Right forelimb (tissue), 1 donor: ENCODE data around the gene WNT6.
A peak's percentile ranks its signal among the peaks of the same experiment; 100 is the strongest.

Experiments
- DNase-seq: peaks from one replicate; pipeline ENCODE4 v3.0.0-alpha.2; 2018

WNT6 gene

GRCh38 chr2:218858671-218859555 lies 692 bp upstream of the WNT6 start:
- no peak for DNase-seq

DNA sequence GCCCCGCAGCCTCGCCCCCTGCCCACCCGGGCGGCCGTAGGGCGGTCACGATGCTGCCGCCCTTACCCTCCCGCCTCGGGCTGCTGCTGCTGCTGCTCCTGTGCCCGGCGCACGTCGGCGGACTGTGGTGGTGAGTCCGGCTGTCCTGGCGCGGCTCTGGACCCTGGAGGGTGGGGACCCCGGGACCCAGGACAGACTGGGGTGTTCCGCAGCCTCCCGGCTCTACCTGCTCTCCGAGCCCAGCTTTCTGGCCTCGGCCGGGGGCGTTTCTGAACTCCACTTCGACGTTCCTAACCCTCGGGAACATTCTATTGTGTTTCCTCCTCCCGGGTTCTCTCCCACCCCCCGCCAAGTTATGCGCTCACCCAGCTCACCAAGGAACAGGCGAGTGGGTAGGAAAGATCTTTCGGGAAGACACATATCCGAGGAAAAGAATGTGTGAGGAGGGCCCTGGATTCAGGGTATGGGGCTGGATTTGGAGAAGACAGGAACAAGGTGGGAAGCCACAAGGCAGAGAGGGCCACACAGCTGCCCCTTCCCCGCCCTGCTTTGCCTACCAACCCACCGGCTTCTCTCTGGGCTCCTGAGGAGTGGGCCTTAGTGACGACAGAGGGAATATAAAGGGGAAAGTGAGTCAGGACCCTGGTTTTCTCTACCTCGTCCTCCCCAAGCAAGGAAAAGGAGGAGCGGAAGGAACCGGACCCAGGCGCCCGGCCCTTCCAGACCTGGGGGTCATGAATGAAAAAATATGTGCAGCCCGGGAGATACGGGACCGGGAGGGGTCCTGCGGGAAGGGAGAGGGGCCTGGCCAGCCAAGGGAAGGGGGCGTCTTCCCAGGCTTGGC lies 605 bp downstream of the WNT6 start:
- DNase-seq: no peak

DNA sequence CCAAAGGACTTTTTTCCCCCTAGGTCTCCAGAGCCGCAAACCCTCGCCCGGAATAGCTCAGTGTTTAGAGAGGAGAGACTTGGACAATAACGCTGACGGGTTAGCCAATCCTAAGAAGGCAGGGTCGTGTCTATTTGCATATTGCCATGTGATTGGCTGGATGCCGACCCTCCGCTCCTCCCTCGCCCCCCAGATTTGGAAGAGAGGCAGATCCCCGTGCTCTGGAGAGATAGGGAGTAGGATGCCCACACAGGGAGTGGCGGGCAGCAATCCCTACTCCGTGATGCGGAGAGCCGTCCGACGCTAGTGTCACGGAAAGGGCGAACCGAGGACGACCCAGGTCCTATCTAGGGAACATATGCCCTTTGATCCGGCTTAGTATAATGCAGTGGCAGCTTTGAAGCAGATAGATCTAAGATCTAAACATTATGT lies 1.4 kb downstream of the WNT6 start:
- DNase-seq: peak; percentile 77

GRCh38 chr2:218861645-218862318 lies 2.2 kb downstream of the WNT6 start:
- no peak for DNase-seq

DNA sequence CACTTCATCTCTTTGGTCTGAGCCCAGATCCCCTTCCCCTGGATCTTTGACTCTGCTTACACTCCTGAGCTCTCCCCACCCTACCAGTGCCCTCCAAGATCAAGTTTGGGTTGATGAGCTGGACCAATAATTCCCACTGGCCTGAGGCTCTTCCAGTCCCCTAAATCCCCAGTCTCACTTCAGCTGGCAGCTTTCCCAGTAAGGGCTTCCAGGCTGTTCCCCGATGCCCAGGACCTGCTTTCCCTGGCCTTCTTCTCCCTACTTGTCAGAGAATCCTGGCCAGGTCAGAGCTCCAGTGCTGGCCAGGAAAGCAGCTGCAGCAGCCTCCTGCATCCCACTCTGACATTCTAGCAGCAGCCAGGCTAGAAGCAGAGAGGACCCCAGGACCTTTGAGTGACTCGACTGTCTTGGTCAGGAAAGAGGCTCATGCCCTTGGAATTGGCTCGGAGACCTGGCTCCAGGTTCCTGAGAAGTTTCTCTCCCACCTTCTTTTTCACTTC lies 3.5 kb downstream of the WNT6 start:
- no peak for DNase-seq

DNA sequence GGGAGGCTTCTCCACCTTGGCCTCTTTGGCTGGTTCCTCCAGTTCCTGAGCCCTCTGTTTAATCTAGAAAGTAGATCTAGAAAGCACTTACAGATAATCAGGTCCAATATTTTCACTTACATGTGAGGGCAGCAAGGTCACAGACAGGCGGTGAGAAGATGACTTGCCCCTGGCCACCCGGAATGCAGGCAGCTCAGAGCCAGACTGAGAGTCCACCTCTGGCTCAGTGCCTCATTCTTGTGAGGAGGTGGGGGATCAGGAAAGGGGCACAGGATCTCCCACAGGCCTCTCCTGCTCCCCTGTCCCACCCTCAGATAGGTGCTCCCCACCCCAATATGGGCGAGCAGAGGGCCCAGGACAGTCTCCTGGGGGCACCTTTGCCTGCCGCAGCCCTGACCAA lies 5.8 kb downstream of the WNT6 start:
- peak; percentile 9 for DNase-seq

GRCh38 chr2:218865999-218866398 lies 6.4 kb downstream of the WNT6 start:
- DNase-seq: peak; percentile 9

GRCh38 chr2:218867900-218868299 lies 8.3 kb downstream of the WNT6 start:
- no peak for DNase-seq

GRCh38 chr2:218869064-218869463 lies 9.5 kb downstream of the WNT6 start:
- DNase-seq: no peak

- no peak for DNase-seq
Measured at GRCh38 chr2:218870984-218871344, 11.4 kb downstream of the WNT6 start.

DNA sequence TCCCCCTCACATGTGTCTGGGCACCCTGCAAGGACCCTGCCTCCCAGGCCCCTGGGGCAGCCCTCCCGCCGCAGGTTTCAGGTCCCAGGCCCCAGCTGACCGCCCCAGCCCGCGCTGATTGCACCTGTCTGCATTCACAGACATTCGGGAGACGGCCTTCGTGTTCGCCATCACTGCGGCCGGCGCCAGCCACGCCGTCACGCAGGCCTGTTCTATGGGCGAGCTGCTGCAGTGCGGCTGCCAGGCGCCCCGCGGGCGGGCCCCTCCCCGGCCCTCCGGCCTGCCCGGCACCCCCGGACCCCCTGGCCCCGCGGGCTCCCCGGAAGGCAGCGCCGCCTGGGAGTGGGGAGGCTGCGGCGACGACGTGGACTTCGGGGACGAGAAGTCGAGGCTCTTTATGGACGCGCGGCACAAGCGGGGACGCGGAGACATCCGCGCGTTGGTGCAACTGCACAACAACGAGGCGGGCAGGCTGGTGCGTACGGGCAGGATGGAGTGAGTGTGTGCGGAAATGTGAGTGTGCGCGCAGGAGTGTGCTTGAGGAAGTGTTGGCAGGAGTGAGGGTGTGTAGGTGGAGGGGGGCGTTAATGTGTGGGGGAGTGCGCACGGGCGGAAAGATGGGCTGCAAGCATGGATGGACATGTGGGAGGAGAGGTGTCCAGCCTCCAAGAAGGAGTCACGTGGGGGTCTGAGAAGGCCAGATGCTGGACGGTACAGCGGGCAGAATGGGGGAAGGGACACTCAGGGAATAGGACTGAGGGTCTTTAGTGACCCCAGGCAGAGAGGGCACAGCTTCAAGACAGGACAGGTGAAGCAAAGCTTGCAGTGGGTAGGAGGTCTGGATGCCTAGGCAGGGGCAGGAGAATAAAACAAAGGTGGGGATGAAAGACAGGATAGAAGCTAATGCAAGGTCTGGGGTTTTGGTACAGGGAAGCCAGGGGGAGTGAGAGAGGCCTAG lies 12.0 kb downstream of the WNT6 start:
- DNase-seq: no peak

GRCh38 chr2:218872645-218873358 lies 13.2 kb downstream of the WNT6 start:
- DNase-seq: no peak

- no peak for DNase-seq
Measured at GRCh38 chr2:218873359-218874194, 14.0 kb downstream of the WNT6 start.

DNA sequence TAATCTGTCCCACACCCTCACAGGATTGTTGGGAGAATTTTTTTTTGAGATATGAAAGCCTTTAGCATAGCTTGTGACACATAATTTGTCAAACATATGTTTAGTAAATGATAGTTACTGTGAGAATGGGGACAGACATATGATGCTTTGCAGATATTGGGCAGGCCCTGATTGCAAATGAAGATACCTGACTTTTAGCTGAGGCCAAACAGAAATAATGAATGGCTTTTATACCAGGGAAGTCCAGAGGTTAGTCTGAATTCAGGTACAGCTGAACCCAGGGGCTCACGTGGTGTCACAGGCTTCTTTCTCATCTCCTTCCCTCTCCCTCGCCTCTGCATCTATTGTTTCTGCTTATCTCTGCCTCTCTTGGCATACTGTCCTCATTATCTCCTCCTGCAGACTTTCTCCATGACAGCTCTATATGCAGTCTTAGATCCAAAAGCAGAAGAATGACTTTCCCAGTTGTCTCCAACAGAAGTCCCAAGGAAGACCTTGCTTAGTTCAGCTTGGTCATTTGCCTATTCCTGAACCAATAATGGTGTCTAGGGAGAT lies 16.2 kb downstream of the WNT6 start:
- DNase-seq: no peak

DNA sequence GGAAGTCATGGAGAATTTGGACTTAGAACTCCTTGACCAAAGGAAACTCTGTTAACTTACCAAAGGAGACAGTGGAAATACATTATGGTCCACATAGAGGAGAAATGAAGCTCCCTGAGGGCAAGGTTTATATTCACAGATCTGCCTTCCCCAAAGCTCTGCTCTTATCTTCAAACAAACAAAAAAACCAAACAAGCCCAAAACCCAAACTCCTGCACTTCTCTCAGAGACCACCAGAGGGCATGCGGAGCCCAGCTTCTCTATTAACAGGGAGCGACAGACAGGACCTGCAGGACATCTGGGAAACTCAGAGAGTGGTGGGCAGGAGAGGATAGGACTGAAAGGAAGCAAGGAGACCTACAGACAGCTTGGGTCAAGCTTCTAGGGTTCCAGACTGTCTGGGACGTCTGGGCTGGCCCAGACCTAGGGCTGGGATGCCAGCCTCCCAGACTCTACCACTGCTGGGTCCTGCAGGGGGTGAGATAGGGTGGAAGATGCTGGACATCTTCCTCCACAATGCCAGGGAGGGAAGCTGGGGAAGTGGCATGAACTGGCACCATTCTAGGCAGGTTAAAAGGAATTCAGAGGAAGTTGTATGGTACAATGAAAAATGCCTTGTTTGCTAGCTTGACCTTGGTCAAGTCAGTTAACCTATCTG lies 17.1 kb downstream of the WNT6 start:
- DNase-seq: peak; percentile 81

GRCh38 chr2:218877331-218877730 lies 17.7 kb downstream of the WNT6 start:
- no peak for DNase-seq

- no peak for DNase-seq
Measured at GRCh38 chr2:218877891-218878290, 18.3 kb downstream of the WNT6 start.

GRCh38 chr2:218878486-218878885 lies 18.9 kb downstream of the WNT6 start:
- DNase-seq: no peak
